Activated B cell treated with CpG ODN at 0.5 μM for 24 hours (primary cell): ENCODE data around the gene RGS17. TPM values are rescaled to one million over a fixed set of nuclear protein-coding genes. Genes with fewer than 3 reads are reported as not detected.

ENCODE experiments used
- ATAC-seq: fragments of 200-7000 bp; cut with Tn5 transposase; one replicate; pipeline ENCODE4 v1.10.0; 2021; ENCODE audit warnings: low read depth, mild to moderate bottlenecking, moderate library complexity
- CTCF ChIA-PET: fragments of 350-600 bp; sonication (Branson Sonifier 250); formaldehyde crosslinking; loops from one replicate; lab custom pipeline; 2021; ENCODE audit warnings: antibody characterized with exemption; lab: Charles Lee
- POLR2A ChIA-PET: fragments of 350-600 bp; sonication (Branson Sonifier 250); formaldehyde crosslinking; loops from one replicate; lab custom pipeline; 2021; ENCODE audit warnings: antibody characterized with exemption; lab: Charles Lee
- DNase-seq: peaks from one replicate; pipeline ENCODE4 v3.0.0; 2022
- H3K27ac Mint-ChIP-seq: one replicate; pipeline ENCODE4 v1.8.0; 2020; ENCODE audit warnings: mixed read lengths
- H3K27me3 Mint-ChIP-seq: one replicate; pipeline ENCODE4 v1.8.0; 2021; ENCODE audit warnings: mixed read lengths
- H3K36me3 Mint-ChIP-seq: one replicate; pipeline ENCODE4 v1.8.0; 2021; ENCODE audit warnings: low read depth, mixed read lengths
- H3K4me1 Mint-ChIP-seq: one replicate; pipeline ENCODE4 v1.8.0; 2021; ENCODE audit warnings: mixed read lengths
- H3K4me3 Mint-ChIP-seq: one replicate; pipeline ENCODE4 v1.8.0; 2020; ENCODE audit warnings: mild to moderate bottlenecking, mixed read lengths
- H3K9me3 Mint-ChIP-seq: one replicate; pipeline ENCODE4 v1.8.0; 2020; ENCODE audit warnings: mixed read lengths
- intact Hi-C: fragments of 100-400 bp; cut with micrococcal nuclease; formaldehyde crosslinking; loops from one replicate; pipeline ENCODE4 v1.15.1; 2024
- total RNA-seq: library from RNA; stranded (reverse); gene quantifications from 2 replicates; pipeline ENCODE4 v1.2.3, GENCODE V29; 2022
- TF ChIP-seq, protein P1 (sequence below): fragments of 200-600 bp; IDR thresholded peaks from one replicate; pipeline ENCODE4 v1.8.0; 2022; ENCODE audit warnings: antibody characterized with exemption, mild to moderate bottlenecking

The RGS17 gene
- total RNA-seq, 1 donor from 2014 or later = not detected

DNA sequence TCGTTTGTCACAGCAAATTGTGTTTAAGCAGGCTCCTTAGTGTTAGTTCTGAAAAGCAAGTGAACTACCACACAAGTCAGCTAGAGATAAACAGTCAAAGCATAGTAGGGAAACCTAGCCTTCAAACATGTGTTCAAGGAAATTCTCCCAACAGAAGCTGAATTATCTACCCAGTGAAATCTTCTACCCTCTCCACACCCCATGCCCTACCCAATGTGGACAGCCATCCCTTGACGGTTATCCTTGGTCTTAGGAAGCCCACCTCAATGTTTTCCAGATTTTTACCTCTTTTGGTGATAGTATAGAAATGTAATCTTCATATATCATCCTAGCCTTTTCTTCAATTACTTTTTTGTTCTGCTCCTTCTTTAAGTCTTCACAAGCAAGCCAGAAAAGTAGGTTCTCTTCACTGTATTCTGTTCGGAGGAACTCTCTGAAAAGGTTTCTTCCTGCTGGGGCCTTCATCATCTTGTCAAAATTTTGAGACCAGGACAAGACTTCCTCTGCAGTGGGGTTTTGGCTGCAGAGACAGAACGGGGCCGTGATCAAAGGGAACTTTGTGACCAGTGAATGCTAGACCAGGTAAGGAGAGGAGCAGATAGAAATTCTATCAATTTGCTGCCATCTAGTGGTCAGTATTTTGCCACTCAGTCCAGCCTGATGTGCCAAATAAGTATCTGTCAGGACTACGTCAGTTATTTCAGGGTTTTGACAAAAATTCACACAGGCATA, 106.9 kb downstream of the RGS17 start:
- DNase-seq (peak; percentile 17), ATAC-seq (peak; percentile 78)
- intact Hi-C loops = loop anchor here (1.0 to 5.0 kb wide), 5 partner anchors 21 to 277 kb away; partner anchors contain the start of gene FBXO5
- POLR2A ChIA-PET = no interaction called here
- Mint-ChIP-seq H3K27ac (no peak overlapping the region), H3K9me3 (no peaks in the 10 kb centered on the region), H3K36me3 (no peaks in the 10 kb centered on the region), H3K4me1 (peaks cover 2% of the 10 kb centered on the region), H3K4me3 (no peak overlapping the region), H3K27me3 (peaks cover 16% of the 10 kb centered on the region)
- CTCF ChIA-PET = interaction anchor here (0.7 to 3.7 kb wide), 5 partner anchors 10 to 161 kb away, joined by 3 to 30 read pairs (median 4); no protein-coding TSS in a partner anchor
- TF ChIP-seq, protein P1, sequence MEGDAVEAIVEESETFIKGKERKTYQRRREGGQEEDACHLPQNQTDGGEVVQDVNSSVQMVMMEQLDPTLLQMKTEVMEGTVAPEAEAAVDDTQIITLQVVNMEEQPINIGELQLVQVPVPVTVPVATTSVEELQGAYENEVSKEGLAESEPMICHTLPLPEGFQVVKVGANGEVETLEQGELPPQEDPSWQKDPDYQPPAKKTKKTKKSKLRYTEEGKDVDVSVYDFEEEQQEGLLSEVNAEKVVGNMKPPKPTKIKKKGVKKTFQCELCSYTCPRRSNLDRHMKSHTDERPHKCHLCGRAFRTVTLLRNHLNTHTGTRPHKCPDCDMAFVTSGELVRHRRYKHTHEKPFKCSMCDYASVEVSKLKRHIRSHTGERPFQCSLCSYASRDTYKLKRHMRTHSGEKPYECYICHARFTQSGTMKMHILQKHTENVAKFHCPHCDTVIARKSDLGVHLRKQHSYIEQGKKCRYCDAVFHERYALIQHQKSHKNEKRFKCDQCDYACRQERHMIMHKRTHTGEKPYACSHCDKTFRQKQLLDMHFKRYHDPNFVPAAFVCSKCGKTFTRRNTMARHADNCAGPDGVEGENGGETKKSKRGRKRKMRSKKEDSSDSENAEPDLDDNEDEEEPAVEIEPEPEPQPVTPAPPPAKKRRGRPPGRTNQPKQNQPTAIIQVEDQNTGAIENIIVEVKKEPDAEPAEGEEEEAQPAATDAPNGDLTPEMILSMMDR = no peak

DNA sequence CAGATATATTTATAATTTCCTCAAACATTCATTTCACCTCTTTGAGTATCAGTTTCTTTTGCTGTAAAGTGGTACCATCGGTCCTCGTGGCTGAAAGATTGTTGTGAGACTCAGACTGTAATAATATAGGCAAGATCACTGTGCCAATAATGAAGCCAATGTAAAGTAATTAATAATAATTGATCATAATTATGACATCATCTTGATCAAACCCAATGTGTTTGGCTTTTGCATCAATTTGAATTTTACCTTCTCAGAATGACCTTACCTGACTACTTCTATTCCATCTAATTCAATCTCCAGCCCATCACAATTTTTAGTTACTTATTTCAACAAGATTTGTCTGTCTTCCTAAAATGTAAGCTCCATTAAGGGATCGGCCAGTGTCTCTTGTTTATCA, 112.7 kb downstream of the RGS17 start:
- Mint-ChIP-seq H3K36me3 (no peaks in the 10 kb centered on the region), H3K27ac (no peak overlapping the region), H3K4me3 (no peak overlapping the region), H3K4me1 (no peaks in the 10 kb centered on the region), H3K27me3 (peaks cover 14% of the 10 kb centered on the region), H3K9me3 (no peaks in the 10 kb centered on the region)
- intact Hi-C loops = no loop called here
- ChIA-PET POLR2A (no interaction called here), CTCF (no interaction called here)
- TF ChIP-seq, protein P1 = no peak
- DNase-seq (no peak), ATAC-seq (no peak)

DNA sequence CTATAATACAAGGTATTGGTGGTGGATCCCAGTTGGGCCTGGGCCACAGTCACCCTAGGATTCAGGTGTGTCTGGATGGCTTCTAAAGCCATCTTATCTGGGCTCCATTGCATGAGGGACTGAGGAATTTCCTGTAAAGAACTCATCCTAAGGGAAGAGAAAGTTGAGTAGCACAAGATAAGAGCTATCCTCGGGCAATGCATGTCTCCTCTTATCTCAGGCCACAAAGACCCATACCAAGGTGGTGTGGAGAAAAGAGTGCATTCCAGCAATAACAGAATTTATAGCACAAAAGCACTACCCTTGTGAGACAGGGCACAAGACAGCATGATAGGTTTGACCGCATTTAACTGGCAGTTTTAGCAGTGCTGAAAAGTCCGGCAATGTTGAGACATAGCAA, 114.2 kb downstream of the RGS17 start:
- Mint-ChIP-seq H3K4me3 (no peak overlapping the region), H3K27me3 (peaks cover 14% of the 10 kb centered on the region), H3K27ac (no peak overlapping the region), H3K9me3 (no peaks in the 10 kb centered on the region), H3K36me3 (no peaks in the 10 kb centered on the region), H3K4me1 (no peaks in the 10 kb centered on the region)
- ChIA-PET POLR2A (no interaction called here), CTCF (no interaction called here)
- ATAC-seq (no peak), DNase-seq (no peak)
- intact Hi-C loops = no loop called here
- TF ChIP-seq, protein P1 = no peak

DNA sequence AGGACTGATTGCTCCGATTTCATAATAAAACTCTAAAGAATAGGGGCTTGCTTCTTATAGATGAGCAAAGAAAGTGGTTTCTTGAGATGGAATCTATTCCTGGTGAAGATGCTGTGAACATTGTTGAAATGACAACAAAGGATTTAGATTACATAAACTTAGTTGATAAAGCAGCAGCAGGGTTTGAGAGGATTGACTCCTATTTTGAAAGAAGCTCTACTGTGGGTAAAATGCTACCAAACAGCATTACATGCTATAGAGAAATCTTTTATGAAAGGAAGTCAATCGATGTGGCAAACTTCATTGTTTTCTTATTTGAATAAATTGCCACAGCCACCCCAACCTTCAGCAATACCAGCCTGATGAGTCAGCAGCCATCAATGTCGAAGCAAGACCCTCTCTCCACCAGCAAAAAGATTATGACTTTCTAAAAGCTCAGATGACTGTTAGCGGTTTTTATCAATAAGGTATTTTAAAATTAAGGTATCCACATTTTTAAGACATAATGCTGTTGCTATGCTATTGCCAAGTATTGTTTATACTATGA, 115.9 kb downstream of the RGS17 start:
- ChIA-PET CTCF (no interaction called here), POLR2A (no interaction called here)
- ATAC-seq (no peak), DNase-seq (no peak)
- no peaks in the 10 kb centered on the region for H3K36me3 Mint-ChIP-seq
- no peak overlapping the region for H3K4me3 Mint-ChIP-seq
- peaks cover 11% of the 10 kb centered on the region for H3K27me3 Mint-ChIP-seq
- no peaks in the 10 kb centered on the region for H3K9me3 Mint-ChIP-seq
- intact Hi-C loops = no loop called here
- TF ChIP-seq, protein P1 = no peak
- no peaks in the 10 kb centered on the region for H3K4me1 Mint-ChIP-seq
- no peak overlapping the region for H3K27ac Mint-ChIP-seq

DNA sequence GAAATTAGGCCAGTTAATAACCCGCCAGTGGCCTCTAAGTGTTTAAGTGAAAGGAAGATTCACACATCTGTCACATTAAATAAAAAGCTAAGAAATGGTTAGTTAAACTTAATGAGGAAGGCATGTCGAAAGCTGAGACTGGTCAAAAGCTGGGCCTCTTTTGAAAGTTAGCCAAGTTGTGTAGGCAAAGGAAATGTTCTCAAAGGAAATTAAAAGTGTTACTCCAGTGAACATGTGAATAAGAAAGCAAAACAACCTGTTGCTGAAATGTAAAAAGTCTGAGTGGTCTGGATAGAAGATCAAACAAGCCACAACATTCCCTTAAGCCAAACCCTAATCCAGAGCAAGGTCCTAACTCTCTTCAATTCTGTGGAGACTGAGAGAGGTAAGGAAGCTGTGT, 117.6 kb downstream of the RGS17 start:
- Mint-ChIP-seq H3K4me1 (no peaks in the 10 kb centered on the region), H3K27ac (no peak overlapping the region), H3K9me3 (no peaks in the 10 kb centered on the region), H3K36me3 (no peaks in the 10 kb centered on the region), H3K27me3 (peaks cover 11% of the 10 kb centered on the region), H3K4me3 (no peak overlapping the region)
- no peak for ATAC-seq
- TF ChIP-seq, protein P1 = no peak
- CTCF ChIA-PET = interaction anchor here (0.9 kb wide), 1 partner anchor 10 kb away, joined by 3 read pairs; no protein-coding TSS in a partner anchor
- POLR2A ChIA-PET = no interaction called here
- intact Hi-C loops = no loop called here
- no peak for DNase-seq
